ENCODE results near the gene PPP1R1A. TPM values are rescaled to one million over a fixed set of nuclear protein-coding genes. Genes with fewer than 3 reads are reported as not detected.
A peak's percentile ranks its signal among the peaks of the same experiment; 100 is the strongest.

PPP1R1A gene
- polyA plus RNA-seq, 1 donor: 17.2 TPM

- Histone ChIP-seq H3K9me3 (ENCODE audit: control insufficient read depth, low read depth, low read length) (no peaks in the 10 kb centered on the region), H3K36me3 (ENCODE audit: control insufficient read depth, insufficient read depth, low read length) (no peaks in the 10 kb centered on the region), H3K27ac (ENCODE audit: low read length) (no peak overlapping the region), H3K4me3 (ENCODE audit: low read length) (no peak overlapping the region), H3K4me1 (ENCODE audit: control insufficient read depth, insufficient read depth, low read length) (no peaks in the 10 kb centered on the region), H3K27me3 (ENCODE audit: control insufficient read depth, insufficient read depth, low read length) (peaks cover 10% of the 10 kb centered on the region)
- WGBS (ENCODE audit: insufficient coverage, low lambda C conversion rate): no CpG with 5 or more reads among the region's 4 CpGs
- DNase-seq: no peak
Measured at GRCh38 chr12:54604436-54604835, 16.0 kb upstream of the PPP1R1A start.

DNA sequence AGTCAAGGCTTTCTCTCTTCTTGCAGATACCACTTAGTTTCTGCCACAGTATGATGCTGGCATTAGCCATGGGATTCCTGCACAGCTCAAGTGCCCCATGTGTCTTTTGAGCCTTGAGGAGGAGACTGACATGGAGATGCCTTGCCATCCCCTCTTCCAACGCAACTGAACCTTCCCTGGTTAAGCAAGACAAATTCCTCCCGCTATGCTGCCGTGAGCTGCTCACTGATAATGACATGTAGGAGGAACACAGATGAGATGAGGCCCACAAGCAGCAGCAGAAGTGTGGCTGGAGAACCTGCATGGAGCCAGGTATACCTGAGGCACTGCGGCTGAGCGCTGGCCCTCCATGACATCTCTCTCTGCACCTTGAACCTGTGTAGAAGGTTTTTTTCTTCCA, 15.4 kb upstream of the PPP1R1A start:
- Histone ChIP-seq H3K27ac (ENCODE audit: low read length) (no peak overlapping the region), H3K4me1 (ENCODE audit: control insufficient read depth, insufficient read depth, low read length) (no peaks in the 10 kb centered on the region), H3K9me3 (ENCODE audit: control insufficient read depth, low read depth, low read length) (no peaks in the 10 kb centered on the region), H3K4me3 (ENCODE audit: low read length) (no peak overlapping the region), H3K36me3 (ENCODE audit: control insufficient read depth, insufficient read depth, low read length) (no peaks in the 10 kb centered on the region), H3K27me3 (ENCODE audit: control insufficient read depth, insufficient read depth, low read length) (peaks cover 6% of the 10 kb centered on the region)
- no CpG with 5 or more reads among the region's 5 CpGs for WGBS (ENCODE audit: insufficient coverage, low lambda C conversion rate)
- no peak for DNase-seq

DNA sequence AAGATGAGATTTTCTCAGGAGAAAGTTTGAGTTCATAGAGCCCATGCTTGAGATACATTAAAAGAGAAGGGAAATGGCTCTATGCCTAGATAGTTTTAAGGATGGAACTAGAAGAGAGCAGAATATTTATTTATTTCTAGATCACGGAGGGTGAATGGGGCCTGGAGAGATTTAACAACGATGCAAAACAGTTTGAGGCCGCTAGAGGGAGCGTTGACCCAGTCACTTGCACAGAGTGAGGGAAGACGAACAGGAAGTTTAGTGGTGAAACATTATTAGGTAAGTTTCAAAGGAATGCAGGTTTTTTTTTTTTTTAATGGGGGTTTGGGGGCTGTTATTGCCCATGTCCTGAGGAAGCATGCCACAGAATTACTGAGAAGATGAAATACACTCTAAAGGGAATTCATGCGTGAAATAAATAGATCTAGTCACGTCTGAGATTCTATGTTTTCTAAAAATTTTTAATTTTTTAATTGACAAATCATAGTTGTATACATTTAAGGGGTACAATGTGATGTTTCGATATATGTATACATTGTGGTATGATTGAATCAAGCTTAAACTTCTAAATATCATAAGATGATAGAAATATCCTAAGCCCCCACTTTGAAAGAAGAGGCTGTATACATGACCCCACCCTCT, 14.8 kb upstream of the PPP1R1A start:
- Histone ChIP-seq H3K27me3 (ENCODE audit: control insufficient read depth, insufficient read depth, low read length) (peaks cover under 1% of the 10 kb centered on the region), H3K36me3 (ENCODE audit: control insufficient read depth, insufficient read depth, low read length) (no peaks in the 10 kb centered on the region), H3K27ac (ENCODE audit: low read length) (no peak overlapping the region), H3K9me3 (ENCODE audit: control insufficient read depth, low read depth, low read length) (no peaks in the 10 kb centered on the region), H3K4me1 (ENCODE audit: control insufficient read depth, insufficient read depth, low read length) (no peaks in the 10 kb centered on the region), H3K4me3 (ENCODE audit: low read length) (no peak overlapping the region)
- WGBS (ENCODE audit: insufficient coverage, low lambda C conversion rate): 100% methylated on average over 1 of the region's 8 CpGs
- peak; percentile 62 to 67 for DNase-seq

- Histone ChIP-seq H3K36me3 (ENCODE audit: control insufficient read depth, insufficient read depth, low read length) (no peaks in the 10 kb centered on the region), H3K4me1 (ENCODE audit: control insufficient read depth, insufficient read depth, low read length) (no peaks in the 10 kb centered on the region), H3K27ac (ENCODE audit: low read length) (no peak overlapping the region), H3K9me3 (ENCODE audit: control insufficient read depth, low read depth, low read length) (no peaks in the 10 kb centered on the region), H3K4me3 (ENCODE audit: low read length) (no peak overlapping the region), H3K27me3 (ENCODE audit: control insufficient read depth, insufficient read depth, low read length) (no peaks in the 10 kb centered on the region)
- DNase-seq: no peak
- WGBS (ENCODE audit: insufficient coverage, low lambda C conversion rate): no CpG with 5 or more reads among the region's 2 CpGs
Measured at GRCh38 chr12:54602661-54603060, 14.2 kb upstream of the PPP1R1A start.

- no peaks in the 10 kb centered on the region for H3K36me3 ChIP-seq (ENCODE audit: control insufficient read depth, insufficient read depth, low read length)
- no peaks in the 10 kb centered on the region for H3K27me3 ChIP-seq (ENCODE audit: control insufficient read depth, insufficient read depth, low read length)
- WGBS (ENCODE audit: insufficient coverage, low lambda C conversion rate): no CpG with 5 or more reads among the region's 4 CpGs
- H3K4me3 ChIP-seq (ENCODE audit: low read length): no peak overlapping the region
- no peak overlapping the region for H3K27ac ChIP-seq (ENCODE audit: low read length)
- no peaks in the 10 kb centered on the region for H3K4me1 ChIP-seq (ENCODE audit: control insufficient read depth, insufficient read depth, low read length)
- no peaks in the 10 kb centered on the region for H3K9me3 ChIP-seq (ENCODE audit: control insufficient read depth, low read depth, low read length)
- no peak for DNase-seq
Measured at GRCh38 chr12:54601841-54602240, 13.4 kb upstream of the PPP1R1A start.

DNA sequence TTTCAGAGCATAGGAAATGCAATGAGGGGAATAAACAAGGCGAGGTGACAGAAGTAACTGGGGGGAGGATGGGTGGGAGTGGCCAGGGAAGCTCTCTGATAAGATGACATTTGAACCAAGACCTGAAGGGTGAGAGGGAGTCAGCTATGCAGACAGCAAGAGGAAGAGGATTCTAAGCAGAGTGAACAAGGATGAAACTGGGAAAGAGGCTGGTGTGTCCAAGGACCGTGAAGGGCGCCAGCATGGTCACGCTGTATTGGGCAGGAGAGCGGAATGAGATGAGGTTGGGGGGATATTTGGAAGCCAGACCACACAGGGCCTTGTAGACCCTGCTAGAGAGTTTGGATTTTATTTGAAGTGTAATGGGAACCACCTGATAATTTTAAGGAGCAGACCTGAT, 10.5 kb upstream of the PPP1R1A start:
- Histone ChIP-seq H3K4me1 (ENCODE audit: control insufficient read depth, insufficient read depth, low read length) (peaks cover 3% of the 10 kb centered on the region), H3K27me3 (ENCODE audit: control insufficient read depth, insufficient read depth, low read length) (no peaks in the 10 kb centered on the region), H3K9me3 (ENCODE audit: control insufficient read depth, low read depth, low read length) (no peaks in the 10 kb centered on the region), H3K4me3 (ENCODE audit: low read length) (no peak overlapping the region), H3K27ac (ENCODE audit: low read length) (no peak overlapping the region), H3K36me3 (ENCODE audit: control insufficient read depth, insufficient read depth, low read length) (no peaks in the 10 kb centered on the region)
- no peak for DNase-seq
- 50% methylated on average over 1 of the region's 5 CpGs for WGBS (ENCODE audit: insufficient coverage, low lambda C conversion rate)

GRCh38 chr12:54596526-54596946, 8.1 kb upstream of the PPP1R1A start:
- no CpG with 5 or more reads among the region's 3 CpGs for WGBS (ENCODE audit: insufficient coverage, low lambda C conversion rate)
- Histone ChIP-seq H3K27me3 (ENCODE audit: control insufficient read depth, insufficient read depth, low read length) (no peaks in the 10 kb centered on the region), H3K4me1 (ENCODE audit: control insufficient read depth, insufficient read depth, low read length) (peaks cover 13% of the 10 kb centered on the region), H3K36me3 (ENCODE audit: control insufficient read depth, insufficient read depth, low read length) (no peaks in the 10 kb centered on the region), H3K27ac (ENCODE audit: low read length) (no peak overlapping the region), H3K4me3 (ENCODE audit: low read length) (no peak overlapping the region), H3K9me3 (ENCODE audit: control insufficient read depth, low read depth, low read length) (no peaks in the 10 kb centered on the region)
- peak; percentile 50 to 80 for DNase-seq

DNA sequence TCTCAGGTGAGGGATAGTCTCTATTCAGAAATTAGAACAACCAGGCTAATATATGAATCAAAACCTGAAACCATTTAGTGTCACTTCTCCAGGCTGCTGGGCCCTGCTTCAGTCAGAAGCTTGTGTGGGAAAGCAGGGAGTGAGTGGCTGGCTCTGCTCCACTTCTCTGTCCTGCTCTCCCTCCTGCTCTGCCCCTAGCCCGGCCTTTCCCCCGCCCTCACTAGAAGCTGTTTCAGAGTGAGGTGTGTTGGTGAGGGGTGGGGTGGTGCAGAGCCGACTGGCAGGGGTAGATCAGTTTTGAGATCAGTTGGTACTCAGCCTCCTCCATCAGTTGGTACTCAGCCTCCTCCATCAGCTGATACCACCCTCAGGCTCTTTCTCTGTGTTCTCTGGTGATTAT, 7.0 kb upstream of the PPP1R1A start:
- no peak for DNase-seq

GRCh38 chr12:54593725-54594124, 5.3 kb upstream of the PPP1R1A start:
- Histone ChIP-seq H3K4me3 (ENCODE audit: low read length) (no peak overlapping the region), H3K27ac (ENCODE audit: low read length) (no peak overlapping the region), H3K27me3 (ENCODE audit: control insufficient read depth, insufficient read depth, low read length) (peaks cover 3% of the 10 kb centered on the region), H3K9me3 (ENCODE audit: control insufficient read depth, low read depth, low read length) (no peaks in the 10 kb centered on the region), H3K4me1 (ENCODE audit: control insufficient read depth, insufficient read depth, low read length) (peaks cover 18% of the 10 kb centered on the region), H3K36me3 (ENCODE audit: control insufficient read depth, insufficient read depth, low read length) (no peaks in the 10 kb centered on the region)
- no CpG with 5 or more reads among the region's 5 CpGs for WGBS (ENCODE audit: insufficient coverage, low lambda C conversion rate)
- DNase-seq: peak in 1 of 2 donors; percentile 54

More for the DNA sequence above, 7.0 kb upstream of the PPP1R1A start:
- no CpG with 5 or more reads among the region's 3 CpGs for WGBS (ENCODE audit: insufficient coverage, low lambda C conversion rate)
- Histone ChIP-seq H3K4me3 (ENCODE audit: low read length) (no peak overlapping the region), H3K27me3 (ENCODE audit: control insufficient read depth, insufficient read depth, low read length) (no peaks in the 10 kb centered on the region), H3K27ac (ENCODE audit: low read length) (no peak overlapping the region), H3K4me1 (ENCODE audit: control insufficient read depth, insufficient read depth, low read length) (peaks cover 13% of the 10 kb centered on the region), H3K36me3 (ENCODE audit: control insufficient read depth, insufficient read depth, low read length) (no peaks in the 10 kb centered on the region), H3K9me3 (ENCODE audit: control insufficient read depth, low read depth, low read length) (no peaks in the 10 kb centered on the region)

DNA sequence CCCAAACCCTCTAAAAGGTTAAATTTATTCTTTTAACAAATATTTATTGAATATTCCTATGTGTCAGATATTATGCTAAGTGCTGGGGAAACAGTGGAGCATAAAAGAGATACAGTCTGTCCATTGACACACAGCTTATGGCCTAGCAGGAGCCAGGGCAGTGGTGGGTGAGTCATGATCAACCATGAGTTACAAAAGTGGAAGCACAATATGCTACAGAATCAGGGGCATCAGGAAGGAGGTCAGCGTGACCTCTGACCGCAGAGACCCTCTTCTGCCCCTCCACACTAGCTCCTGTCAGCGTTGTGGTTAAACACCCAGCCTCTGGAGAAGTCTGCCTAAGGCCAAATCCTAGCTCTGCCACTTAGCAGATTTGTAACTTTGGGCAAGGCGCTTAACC, 4.7 kb upstream of the PPP1R1A start:
- Histone ChIP-seq H3K27ac (ENCODE audit: low read length) (no peak overlapping the region), H3K4me1 (ENCODE audit: control insufficient read depth, insufficient read depth, low read length) (peaks cover 18% of the 10 kb centered on the region), H3K9me3 (ENCODE audit: control insufficient read depth, low read depth, low read length) (no peaks in the 10 kb centered on the region), H3K36me3 (ENCODE audit: control insufficient read depth, insufficient read depth, low read length) (no peaks in the 10 kb centered on the region), H3K4me3 (ENCODE audit: low read length) (no peak overlapping the region), H3K27me3 (ENCODE audit: control insufficient read depth, insufficient read depth, low read length) (peaks cover 5% of the 10 kb centered on the region)
- DNase-seq: peak in 1 of 2 donors; percentile 33
- no CpG with 5 or more reads among the region's 4 CpGs for WGBS (ENCODE audit: insufficient coverage, low lambda C conversion rate)

- Histone ChIP-seq H3K4me1 (ENCODE audit: control insufficient read depth, insufficient read depth, low read length) (peaks cover 24% of the 10 kb centered on the region), H3K36me3 (ENCODE audit: control insufficient read depth, insufficient read depth, low read length) (no peaks in the 10 kb centered on the region), H3K9me3 (ENCODE audit: control insufficient read depth, low read depth, low read length) (no peaks in the 10 kb centered on the region), H3K4me3 (ENCODE audit: low read length) (no peak overlapping the region), H3K27ac (ENCODE audit: low read length) (no peak overlapping the region), H3K27me3 (ENCODE audit: control insufficient read depth, insufficient read depth, low read length) (peaks cover 8% of the 10 kb centered on the region)
- WGBS (ENCODE audit: insufficient coverage, low lambda C conversion rate): no CpG with 5 or more reads among the region's 2 CpGs
- DNase-seq: no peak
Measured at GRCh38 chr12:54592316-54592715, 3.9 kb upstream of the PPP1R1A start.

Data from large intestine (tissue), 3 donors.